GM12878 (cell line): ENCODE data around the gene NLN. TPM values are rescaled to one million over a fixed set of nuclear protein-coding genes. Genes with fewer than 3 reads are reported as not detected.

Source experiments
- ATAC-seq: fragments of 200-7000 bp; cut with Tn5 transposase; 3 replicates; pipeline ENCODE4 v1.9.1; 2020; ENCODE audit warnings: mild to moderate bottlenecking, moderate library complexity
- BruUV-seq: library from RNA; stranded (reverse); fragments of 400-500 nt; replicated peaks from 2 replicates; lab custom pipeline; 2021; lab: Mats Ljungman, UMichigan
- CTCF ChIA-PET: fragments of 300-600 bp; sonication (Branson Sonifier 250); formaldehyde crosslinking; extraction: SDS; loops from one replicate; lab custom pipeline; 2021; ENCODE audit warnings: inconsistent platforms; lab: Yijun Ruan, JAX
- POLR2A ChIA-PET: fragments of 350-600 bp; formaldehyde crosslinking; extraction: SDS; loops from one replicate; lab custom pipeline; 2021; ENCODE audit warnings: inconsistent platforms; lab: Charles Lee
- RAD21 ChIA-PET: fragments of 300-600 bp; sonication (Branson Sonifier 250); formaldehyde crosslinking; loops from one replicate; lab custom pipeline; 2023; ENCODE audit warnings: antibody characterized with exemption; ENCODE audit not compliant: unreplicated experiment; lab: Charles Lee
- SMC1A ChIA-PET: fragments of 300-600 bp; sonication (Branson Sonifier 250); formaldehyde crosslinking; loops from one replicate; lab custom pipeline; 2023; ENCODE audit not compliant: unreplicated experiment, uncharacterized antibody; lab: Charles Lee
- DNase-seq: peaks from one replicate; pipeline ENCODE4 v3.0.0-alpha.2; 2011; ENCODE audit warnings: low read depth, low spot score
- FAIRE-seq: peaks from 3 replicates; lab custom pipeline; 2011; peaks lifted over from hg19 to GRCh38; lab: Jason Lieb, UNC
- H2AFZ ChIP-seq: 2 replicates; pipeline ENCODE4 v1.6.0; 2011; ENCODE audit warnings: low read depth, low read length, control low read depth; ENCODE audit not compliant: control insufficient read depth
- H3K27ac ChIP-seq: 2 replicates; pipeline ENCODE4 v1.5.1; 2011; ENCODE audit warnings: control low read depth; ENCODE audit not compliant: control insufficient read depth, insufficient read depth
- H3K27me3 ChIP-seq, 2 experiments: replicated peaks in 1 of 2; 2 replicates each; pipeline versions ENCODE4 v1.6.0 to v1.6.1; 2011; ENCODE audit warnings: low read length in 1 of 2; ENCODE audit not compliant: control insufficient read depth in 2 of 2, insufficient read depth in 2 of 2
- H3K36me3 ChIP-seq, 2 experiments: 2 replicates each; pipeline ENCODE4 v1.5.1; 2011; ENCODE audit warnings: low read length in 1 of 2; ENCODE audit not compliant: control insufficient read depth in 2 of 2, insufficient read depth in 2 of 2
- H3K4me1 ChIP-seq: 2 replicates; pipeline ENCODE4 v1.6.1; 2011; ENCODE audit warnings: mild to moderate bottlenecking, low read length, moderate library complexity, mixed read lengths; ENCODE audit not compliant: control insufficient read depth, insufficient read depth
- H3K4me2 ChIP-seq: 2 replicates; pipeline ENCODE4 v1.6.0; 2011; ENCODE audit warnings: control low read depth; ENCODE audit not compliant: control insufficient read depth, insufficient read depth
- H3K4me3 ChIP-seq: fragments of 200-600 bp; sonication (generic); 2 replicates; pipeline ENCODE4 v1.5.1; 2016
- H3K79me2 ChIP-seq: 2 replicates; pipeline ENCODE4 v1.6.0; 2011; ENCODE audit warnings: low read length; ENCODE audit not compliant: control insufficient read depth, insufficient read depth
- H3K9ac ChIP-seq: 2 replicates; pipeline ENCODE4 v1.8.0; 2011; ENCODE audit warnings: low read length, control low read depth, mixed read lengths; ENCODE audit not compliant: control insufficient read depth, insufficient read depth
- H3K9me3 ChIP-seq: replicated peaks from 3 replicates; pipeline ENCODE4 v1.5.1; 2011; ENCODE audit warnings: mild to moderate bottlenecking, low read length; ENCODE audit not compliant: control insufficient read depth, insufficient read depth
- H4K20me1 ChIP-seq: 2 replicates; pipeline ENCODE4 v1.6.0; 2011; ENCODE audit not compliant: control insufficient read depth, insufficient read depth
- CBFB ChIP-seq: IDR thresholded peaks from 2 replicates; pipeline ENCODE4 v1.6.1; 2016; ENCODE audit warnings: antibody characterized with exemption, low read depth
- CREM ChIP-seq: IDR thresholded peaks from 2 replicates; pipeline ENCODE4 v1.6.1; 2014; ENCODE audit warnings: antibody characterized with exemption, low read depth
- HDAC6 ChIP-seq: fragments of 200-600 bp; sonication (generic); IDR thresholded peaks from one replicate; pipeline ENCODE4 v1.8.0; 2017; ENCODE audit warnings: antibody characterized with exemption; ENCODE audit not compliant: unreplicated experiment
- IRF3 ChIP-seq: fragments of 450-650 bp; IDR thresholded peaks from 2 replicates; pipeline ENCODE4 v1.6.1; 2014; ENCODE audit warnings: mild to moderate bottlenecking
- JUND ChIP-seq: IDR thresholded peaks from 2 replicates; pipeline ENCODE4 v1.6.1; 2012; ENCODE audit warnings: low read depth, mild to moderate bottlenecking, low read length, improper control_type of control experiment, moderate library complexity
- MEF2B ChIP-seq: fragments of 450-650 bp; IDR thresholded peaks from 2 replicates; pipeline ENCODE4 v1.6.1; 2018; ENCODE audit warnings: mild to moderate bottlenecking, moderate library complexity; ENCODE audit not compliant: partially characterized antibody, poor library complexity, severe bottlenecking
- NFYA ChIP-seq: IDR thresholded peaks from 2 replicates; pipeline ENCODE4 v1.6.1; 2011; ENCODE audit warnings: low read depth, mild to moderate bottlenecking, low read length, improper control_type of control experiment, borderline replicate concordance
- RUNX3 ChIP-seq: IDR thresholded peaks from 2 replicates; pipeline ENCODE4 v1.6.1; 2012; ENCODE audit warnings: low read length, inconsistent platforms
- SMAD5 ChIP-seq: IDR thresholded peaks from 2 replicates; pipeline ENCODE4 v1.6.1; 2016; ENCODE audit warnings: antibody characterized with exemption, low read depth
- TARDBP ChIP-seq: IDR thresholded peaks from 2 replicates; pipeline ENCODE4 v1.6.1; 2016; ENCODE audit warnings: borderline replicate concordance
- WGBS: methylation state at CpG from one replicate; pipeline ENCODE4 v1.1.6; 2016; ENCODE audit warnings: low lambda C conversion rate; ENCODE audit not compliant: insufficient replicate concordance, insufficient coverage; ENCODE audit errors: missing lambda C conversion rate; 5-methylcytosine and 5-hydroxymethylcytosine counted together
- in situ Hi-C: fragments of 300-500 bp; cut with MboI; formaldehyde crosslinking; loops from 9 replicates; pipeline ENCODE4 v1.14.3; 2018; ENCODE audit warnings: mixed read lengths
- intact Hi-C: fragments of 100-400 bp; cut with micrococcal nuclease; formaldehyde crosslinking; loops from one replicate; pipeline ENCODE4 v1.14.2; 2022; ENCODE audit not compliant: unreplicated experiment
- polyA plus RNA-seq, 11 experiments: library from polyadenylated mRNA; depleted of rRNA in 4 of 11; unstranded in 6 of 11; stranded (reverse) in 5 of 11; fragments of >200 nt; fragmentation: Nextera tagmentation in 4 of 11; fragmentation: Illumina TruSeq in 1 of 11; extraction: Ambion mirVana in 4 of 11; extraction: Trizol in 1 of 11; gene quantifications; 1 replicate in 1 of 11; 2 replicates in 10 of 11; pipeline versions ENCODE4 v1.2.1 to v1.2.3, GENCODE V29; 2011 to 2016; ENCODE audit warnings: inconsistent platforms in 2 of 11, missing spikeins in 2 of 11, low read depth in 1 of 11
- total RNA-seq, 4 experiments: library from RNA; depleted of rRNA in 3 of 4; stranded (reverse); fragments of >200 nt in 3 of 4; fragmentation: Illumina TruSeq in 1 of 4; extraction: Trizol in 1 of 4; gene quantifications; 2 replicates each; pipeline versions ENCODE4 v1.2.1 to v1.2.3, GENCODE V29; 2013 to 2021
- TF ChIP-seq, protein P1 (sequence below): IDR thresholded peaks from 2 replicates; pipeline ENCODE4 v1.6.1; 2011; ENCODE audit warnings: borderline replicate concordance, low read depth, mild to moderate bottlenecking, moderate library complexity, low read length; ENCODE audit not compliant: insufficient read depth, poor library complexity, severe bottlenecking
- TF ChIP-seq, protein P2 (sequence below): fragments of 450-650 bp; IDR thresholded peaks from 2 replicates; pipeline ENCODE4 v1.6.1; 2018; ENCODE audit warnings: mild to moderate bottlenecking, low read depth, moderate library complexity; ENCODE audit not compliant: partially characterized antibody

Gene NLN
- total and polyA plus RNA-seq, 10 of the 15 experiments (the other 5 are each of a cell fraction or from before 2014, with no cell fraction given) = 6.8 to 56.9 (median 33.3) TPM

DNA sequence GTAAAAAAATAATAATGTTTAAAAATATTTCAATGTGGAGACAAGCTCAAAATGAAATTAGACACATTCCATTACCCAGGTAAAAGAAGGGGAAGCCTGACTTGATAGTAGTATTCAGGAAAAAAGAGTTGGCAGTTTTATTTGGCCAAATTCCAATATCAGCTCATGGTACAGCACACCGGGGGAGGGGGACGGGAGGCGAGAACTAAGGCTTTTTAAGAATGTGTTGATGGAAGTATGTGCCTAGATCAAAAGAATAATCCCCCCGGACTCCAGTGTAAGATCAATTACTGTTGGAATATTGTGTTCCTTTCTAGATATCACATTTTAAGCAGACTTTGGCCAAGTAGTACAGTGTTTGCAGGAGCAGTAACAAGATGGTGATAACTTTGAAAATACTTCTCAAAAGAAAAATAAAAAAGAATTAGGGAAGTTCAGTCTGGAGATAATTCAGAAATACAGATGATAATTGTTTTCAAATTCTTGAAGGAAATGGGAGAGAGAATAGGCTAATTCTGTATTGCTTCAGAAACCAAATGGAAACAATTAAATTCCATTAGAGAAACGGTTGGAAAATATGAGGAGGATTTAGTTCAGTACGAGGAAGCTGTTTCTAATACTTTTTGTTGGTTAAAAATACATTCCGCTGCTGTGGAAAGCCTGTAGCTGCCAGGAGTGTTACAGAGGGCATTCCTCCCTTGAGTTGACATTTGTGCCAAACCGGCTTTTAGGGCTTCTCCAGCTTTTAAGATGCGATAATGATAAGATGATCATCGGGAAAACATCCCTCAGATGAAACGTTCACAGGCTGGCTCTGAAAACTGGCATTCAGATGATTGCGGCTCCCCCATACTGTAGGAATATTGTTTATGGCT, 106.3 kb downstream of the NLN start (continued):
- TF ChIP-seq, protein P1, sequence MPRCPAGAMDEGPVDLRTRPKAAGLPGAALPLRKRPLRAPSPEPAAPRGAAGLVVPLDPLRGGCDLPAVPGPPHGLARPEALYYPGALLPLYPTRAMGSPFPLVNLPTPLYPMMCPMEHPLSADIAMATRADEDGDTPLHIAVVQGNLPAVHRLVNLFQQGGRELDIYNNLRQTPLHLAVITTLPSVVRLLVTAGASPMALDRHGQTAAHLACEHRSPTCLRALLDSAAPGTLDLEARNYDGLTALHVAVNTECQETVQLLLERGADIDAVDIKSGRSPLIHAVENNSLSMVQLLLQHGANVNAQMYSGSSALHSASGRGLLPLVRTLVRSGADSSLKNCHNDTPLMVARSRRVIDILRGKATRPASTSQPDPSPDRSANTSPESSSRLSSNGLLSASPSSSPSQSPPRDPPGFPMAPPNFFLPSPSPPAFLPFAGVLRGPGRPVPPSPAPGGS = no peak
- TF ChIP-seq CREM (no peak), JUND (no peak), RUNX3 (no peak), CBFB (no peak), MEF2B (no peak)
- TF ChIP-seq, all 136 proteins: peak for 0

DNA sequence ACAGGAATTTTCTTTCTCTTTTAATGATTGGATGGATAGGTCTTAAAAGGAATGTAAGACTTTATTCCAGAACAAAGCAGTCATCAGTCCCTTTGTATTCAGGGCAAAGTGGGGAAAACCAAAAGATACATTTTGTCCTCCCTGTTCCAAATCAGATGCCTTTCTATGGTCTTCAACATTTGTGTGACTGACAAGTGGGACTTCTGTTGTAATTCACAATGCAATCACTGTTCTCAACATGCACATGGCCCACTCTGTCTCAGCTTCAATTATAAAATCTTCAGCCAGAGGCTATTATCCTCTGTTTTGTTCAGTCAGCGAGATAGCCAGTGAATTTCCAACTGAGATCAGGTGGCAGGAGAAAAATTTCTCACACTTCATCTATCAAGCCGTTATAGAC, 108.9 kb downstream of the NLN start:
- Histone ChIP-seq H3K4me3 (no peak overlapping the region), H3K79me2 (no peaks in the 10 kb centered on the region), H3K4me1 (peaks cover 15% of the 10 kb centered on the region), H3K27me3 (no peaks in the 10 kb centered on the region), H3K36me3 (no peaks in the 10 kb centered on the region), H3K4me2 (no peak overlapping the region; the same call in 1 of the 2 replicates), H3K27ac (no peak overlapping the region), H2AFZ (no peak overlapping the region), H3K9ac (no peak overlapping the region), H4K20me1 (no peaks in the 10 kb centered on the region), H3K9me3 (no peaks in the 10 kb centered on the region)
- in situ Hi-C loops = no loop called here
- ATAC-seq = no peak
- no peak for FAIRE-seq
- WGBS = 98% methylated on average over 2 of the region's 2 CpGs
- ChIA-PET SMC1A (interaction anchor here (0.9 to 1.0 kb wide), 2 partner anchors 64 to 89 kb away, joined by 3 to 4 read pairs; no protein-coding TSS in a partner anchor), CTCF (no interaction called here), POLR2A (no interaction called here), RAD21 (no interaction called here)
- no TSS peak for BruUV-seq
- intact Hi-C loops = no loop called here
- DNase-seq = no peak
- TF ChIP-seq IRF3 = no peak
- no peak for TF ChIP-seq TARDBP
- no peak for TF ChIP-seq NFYA
- TF ChIP-seq, protein P2, sequence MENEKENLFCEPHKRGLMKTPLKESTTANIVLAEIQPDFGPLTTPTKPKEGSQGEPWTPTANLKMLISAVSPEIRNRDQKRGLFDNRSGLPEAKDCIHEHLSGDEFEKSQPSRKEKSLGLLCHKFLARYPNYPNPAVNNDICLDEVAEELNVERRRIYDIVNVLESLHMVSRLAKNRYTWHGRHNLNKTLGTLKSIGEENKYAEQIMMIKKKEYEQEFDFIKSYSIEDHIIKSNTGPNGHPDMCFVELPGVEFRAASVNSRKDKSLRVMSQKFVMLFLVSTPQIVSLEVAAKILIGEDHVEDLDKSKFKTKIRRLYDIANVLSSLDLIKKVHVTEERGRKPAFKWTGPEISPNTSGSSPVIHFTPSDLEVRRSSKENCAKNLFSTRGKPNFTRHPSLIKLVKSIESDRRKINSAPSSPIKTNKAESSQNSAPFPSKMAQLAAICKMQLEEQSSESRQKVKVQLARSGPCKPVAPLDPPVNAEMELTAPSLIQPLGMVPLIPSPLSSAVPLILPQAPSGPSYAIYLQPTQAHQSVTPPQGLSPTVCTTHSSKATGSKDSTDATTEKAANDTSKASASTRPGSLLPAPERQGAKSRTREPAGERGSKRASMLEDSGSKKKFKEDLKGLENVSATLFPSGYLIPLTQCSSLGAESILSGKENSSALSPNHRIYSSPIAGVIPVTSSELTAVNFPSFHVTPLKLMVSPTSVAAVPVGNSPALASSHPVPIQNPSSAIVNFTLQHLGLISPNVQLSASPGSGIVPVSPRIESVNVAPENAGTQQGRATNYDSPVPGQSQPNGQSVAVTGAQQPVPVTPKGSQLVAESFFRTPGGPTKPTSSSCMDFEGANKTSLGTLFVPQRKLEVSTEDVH = no peak
- TF ChIP-seq HDAC6 = no peak
- TF ChIP-seq SMAD5 = no peak
